ENCODE results near the gene MED14.

The MED14 gene

DNA sequence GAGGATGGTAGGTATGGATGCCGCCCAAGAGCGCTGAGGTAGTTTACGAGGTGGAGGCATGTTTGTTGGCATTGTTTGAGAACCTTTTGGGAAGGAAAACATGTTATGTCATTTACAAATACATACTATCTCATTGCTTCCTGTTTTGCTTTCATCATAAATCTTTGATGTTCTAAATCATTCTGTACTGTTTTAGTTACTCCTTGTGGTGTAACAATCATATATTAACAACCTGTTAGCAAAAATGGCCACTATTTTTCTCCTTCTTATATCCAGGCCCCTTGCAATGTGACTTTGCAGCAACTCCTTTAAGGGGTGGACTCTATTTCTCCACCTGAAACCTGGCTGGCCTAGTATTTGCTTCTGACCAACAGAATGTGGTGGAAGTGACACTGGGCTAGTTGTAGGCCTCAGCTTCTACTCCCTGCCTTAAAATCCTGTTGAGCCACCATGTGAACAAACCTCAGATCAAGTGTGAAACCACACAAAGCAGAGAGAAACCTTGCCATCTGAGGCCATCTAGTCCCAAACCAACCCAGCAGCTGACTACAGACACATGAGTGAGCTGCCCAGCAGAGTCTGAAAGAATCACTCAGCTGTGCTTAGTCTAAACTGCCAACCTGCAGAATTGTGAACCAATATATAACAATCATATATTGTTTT lies 72.1 kb downstream of the MED14 start:
- no peak for DNase-seq

DNA sequence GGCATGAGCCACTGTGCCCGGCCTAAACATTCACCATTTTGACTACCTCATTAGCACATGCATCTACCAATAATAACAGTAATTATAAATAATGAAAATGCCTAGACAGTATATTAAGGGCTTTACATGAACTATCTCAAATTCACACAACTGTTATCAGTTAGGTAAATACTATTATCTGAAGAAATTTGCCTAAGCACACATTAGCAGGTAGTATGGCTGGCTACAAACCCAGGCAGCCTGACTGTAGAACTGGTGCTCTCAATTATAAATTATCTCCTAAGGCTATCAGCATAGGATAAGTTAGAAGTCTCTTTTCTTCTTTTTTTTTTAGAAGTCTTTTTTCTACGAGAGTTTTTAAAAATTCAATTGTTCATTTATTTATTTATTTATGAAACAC lies 73.9 kb downstream of the MED14 start:
- no peak for DNase-seq

DNA sequence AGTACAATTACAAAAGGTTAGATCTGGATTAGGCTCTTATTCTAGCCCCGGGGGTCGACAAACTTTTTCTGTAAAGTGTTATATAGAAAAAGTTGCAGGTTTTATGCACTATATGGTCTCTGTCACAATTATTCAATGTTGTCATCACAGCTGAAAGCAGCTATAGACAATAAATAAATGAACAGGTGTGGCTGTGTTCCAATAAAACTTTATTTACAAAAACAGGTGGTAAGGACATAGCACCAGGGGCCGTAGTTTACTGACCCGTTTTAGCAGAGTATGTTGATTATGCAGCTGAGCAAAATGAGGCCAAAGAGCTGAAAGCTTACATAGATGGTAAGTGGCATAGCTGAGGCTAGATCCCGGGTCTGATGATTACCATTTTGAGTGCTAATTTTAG lies 75.0 kb downstream of the MED14 start:
- no peak for DNase-seq

DNA sequence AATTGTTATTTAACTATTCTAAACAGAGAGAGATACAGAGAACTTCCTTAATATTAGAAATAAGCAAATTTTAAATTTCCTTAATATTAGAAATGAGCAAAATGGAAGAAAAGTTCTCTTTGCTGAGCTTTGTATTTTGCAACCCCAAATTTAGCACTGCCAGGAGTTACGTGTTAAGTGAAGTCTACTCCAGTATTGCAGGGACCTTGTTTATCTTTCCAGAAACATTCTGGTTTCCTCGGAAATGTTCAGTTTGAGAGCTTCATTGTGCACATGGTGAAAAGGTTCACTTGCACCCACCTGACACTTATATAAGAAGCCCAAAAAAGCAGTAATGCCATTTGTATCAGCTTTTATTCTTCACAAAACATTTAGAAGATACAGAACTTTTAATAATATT lies 81.8 kb downstream of the MED14 start:
- no peak for DNase-seq

DNA sequence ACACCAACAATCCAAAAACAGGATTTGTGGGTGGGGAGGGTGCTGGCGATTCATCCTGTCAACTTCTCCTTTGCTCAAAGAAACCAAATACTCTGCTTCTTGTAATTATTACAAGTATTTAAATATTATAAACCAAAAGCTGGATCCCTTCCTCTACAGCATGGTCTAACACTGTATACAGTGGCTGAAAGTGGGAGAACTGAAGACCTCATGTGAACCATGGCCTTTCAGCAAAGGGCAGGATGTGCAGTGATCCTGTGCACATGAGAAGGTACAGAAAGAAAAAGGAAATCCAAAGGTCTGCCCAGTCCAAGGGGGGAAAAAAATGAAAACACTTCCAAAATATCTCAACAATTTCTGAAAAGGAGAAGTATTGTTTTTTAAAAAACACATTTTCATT lies 82.7 kb downstream of the MED14 start:
- DNase-seq: no peak

DNA sequence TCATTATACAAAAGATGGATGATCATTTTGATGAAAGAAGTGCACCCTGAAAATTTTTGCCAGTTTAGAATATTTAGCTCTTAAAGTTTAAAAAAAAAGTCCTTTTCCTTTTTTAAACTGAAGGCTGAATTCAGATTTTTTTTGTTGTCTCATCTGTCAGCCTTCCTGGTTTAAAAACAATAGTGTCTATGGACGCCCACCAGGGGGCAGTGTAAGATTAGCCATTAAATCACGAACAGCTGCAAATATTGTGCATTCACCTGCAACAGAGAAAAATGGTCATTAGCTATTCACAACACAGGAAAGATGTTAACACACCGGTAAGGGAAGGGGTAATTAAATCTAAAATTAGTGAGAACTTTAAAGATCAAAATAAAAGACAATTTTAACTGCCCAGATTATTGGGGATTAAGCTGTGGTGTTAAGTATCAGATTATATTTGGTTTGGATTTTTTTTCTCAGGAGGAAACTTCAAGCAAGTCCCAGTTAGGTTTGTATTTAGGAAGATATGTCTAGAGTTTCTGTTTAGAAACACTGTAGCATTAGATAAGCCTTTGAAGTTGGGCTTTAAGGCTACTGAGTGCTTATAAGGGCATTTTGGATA lies 83.6 kb downstream of the MED14 start:
- peak; percentile 72 for DNase-seq

DNA sequence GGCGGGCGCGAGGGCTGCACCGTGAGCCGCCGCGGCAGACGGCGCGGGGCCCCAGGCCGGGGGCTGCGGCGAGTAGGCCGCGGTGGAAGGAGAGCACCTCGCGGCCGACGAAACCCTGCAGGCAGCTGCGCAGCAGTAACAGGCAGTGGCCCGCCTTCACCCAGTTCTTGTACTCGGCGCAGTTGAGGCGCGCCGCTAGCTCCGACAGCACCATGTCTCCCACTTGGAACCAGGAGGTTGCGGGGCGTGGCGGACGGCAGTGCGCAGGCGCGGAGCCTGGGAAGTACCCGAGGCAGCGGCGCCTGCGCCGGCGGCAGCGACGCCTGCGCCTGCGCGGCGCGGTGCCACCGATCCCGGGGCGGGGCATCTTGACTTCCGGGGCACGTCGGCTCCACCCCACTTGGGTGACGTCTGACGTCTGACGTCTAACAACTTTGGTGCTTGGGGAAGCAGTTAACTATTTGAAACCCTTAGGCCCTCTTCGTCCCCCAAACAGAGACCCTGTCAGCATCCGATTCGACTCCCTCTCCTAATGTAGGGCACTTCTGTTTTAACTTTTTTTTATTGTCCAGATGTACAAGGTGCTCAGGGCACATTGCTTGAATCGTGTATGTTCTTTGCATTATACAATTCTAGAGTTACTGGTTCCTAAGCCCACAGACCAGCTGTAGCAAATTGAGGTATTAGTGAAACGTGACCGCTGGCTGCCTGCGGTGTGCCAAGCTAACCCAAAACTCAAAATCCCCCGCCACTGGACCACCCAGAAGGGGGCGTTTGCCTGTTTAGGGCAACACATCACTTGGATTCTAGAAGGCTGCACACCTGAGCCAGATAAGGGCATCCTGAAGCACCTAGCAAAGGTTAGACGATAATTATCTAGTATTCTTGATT lies 87.8 kb downstream of the MED14 start, which contains the start of gene CXorf38:
Gene CXorf38, minus strand, starts transcription at position 255 of the 891 bp plus-strand sequence. Its CDS starts 41 bp downstream, at position 214.
- DNase-seq: peak; percentile 83

DNA sequence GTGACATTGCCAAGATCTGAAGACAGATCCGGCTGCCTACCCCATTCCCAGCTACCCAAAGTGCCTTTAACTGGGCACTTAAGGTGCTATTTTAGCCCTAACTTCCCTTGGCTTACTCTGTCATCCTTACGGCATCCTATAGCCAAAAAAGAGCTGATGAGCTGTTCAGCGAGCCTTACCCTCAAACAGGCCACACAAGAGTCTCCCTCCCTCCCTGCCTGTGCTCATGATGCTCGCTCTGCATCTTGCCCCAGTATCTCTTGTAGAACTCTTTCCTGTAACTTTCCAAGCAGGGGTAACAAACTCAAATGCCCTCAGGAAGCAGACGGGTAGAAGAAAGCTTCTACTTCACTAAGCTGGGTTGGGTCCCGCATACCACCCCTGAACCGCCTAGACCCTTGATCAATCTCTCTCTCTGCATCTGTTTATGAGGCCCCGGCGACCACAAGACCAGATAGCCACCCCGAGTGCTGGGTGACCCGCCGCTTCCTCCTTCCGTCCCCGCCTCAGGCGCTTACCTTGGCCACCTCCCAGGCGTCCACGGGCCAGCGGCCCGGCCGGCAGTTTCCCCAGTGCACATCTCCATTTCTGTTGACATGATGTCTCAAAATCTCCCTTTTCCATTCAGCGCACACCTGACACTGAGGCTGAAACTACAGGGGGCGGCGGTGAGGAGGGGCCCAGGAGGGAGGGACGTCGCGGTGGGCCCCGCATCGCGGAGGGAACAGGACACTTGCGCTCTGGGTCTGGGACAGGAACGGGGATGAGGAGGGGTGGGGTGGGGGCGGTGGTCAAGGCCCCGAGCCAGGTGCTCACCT lies 88.6 kb downstream of the MED14 start:
- DNase-seq: peak; percentile 44

DNA sequence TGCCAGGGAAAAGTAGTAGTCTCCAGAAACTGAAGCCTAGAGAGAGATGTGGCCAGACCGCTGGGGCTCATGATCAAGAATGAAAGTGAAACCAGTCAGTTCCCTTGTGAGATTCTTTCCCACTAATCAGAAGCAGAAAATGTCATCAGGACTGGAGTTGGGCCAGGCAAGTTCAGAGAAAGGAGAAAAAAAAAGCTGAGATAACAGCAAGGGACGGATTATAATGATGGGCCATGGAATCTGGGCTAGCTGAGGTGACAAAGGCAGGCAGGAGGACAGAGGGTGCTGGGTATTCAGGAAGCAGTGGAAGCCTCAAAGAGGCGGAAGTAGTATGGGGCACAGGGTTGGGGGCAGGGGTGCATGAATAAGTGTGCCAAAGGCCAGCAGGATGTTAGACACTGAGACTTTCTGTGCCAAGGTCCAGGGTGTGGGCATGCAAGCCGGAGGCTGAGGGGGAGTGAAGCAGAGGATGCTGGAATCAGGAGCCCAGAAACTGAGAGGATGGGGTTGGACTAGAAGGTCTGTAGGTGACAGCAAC lies 90.5 kb downstream of the MED14 start:
- DNase-seq: no peak

DNA sequence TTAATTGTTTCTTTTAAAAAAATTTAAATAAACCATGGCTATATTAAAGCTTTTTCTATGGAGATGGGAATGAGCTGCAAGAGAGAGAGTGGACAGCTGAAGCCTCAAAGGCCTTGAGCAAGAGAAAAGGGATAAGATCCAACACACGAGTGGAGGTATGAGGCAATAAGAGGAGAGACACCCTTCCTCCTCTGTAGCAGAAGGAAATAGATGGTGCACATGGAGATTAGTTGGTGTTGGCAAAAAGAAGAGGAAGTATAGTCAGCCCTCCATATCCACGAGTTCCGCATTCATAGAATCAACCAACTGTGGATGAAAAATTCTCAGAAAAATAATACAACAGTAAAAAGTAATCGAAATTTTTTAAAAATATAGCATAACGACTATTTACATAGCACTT lies 91.2 kb downstream of the MED14 start:
- no peak for DNase-seq

DNA sequence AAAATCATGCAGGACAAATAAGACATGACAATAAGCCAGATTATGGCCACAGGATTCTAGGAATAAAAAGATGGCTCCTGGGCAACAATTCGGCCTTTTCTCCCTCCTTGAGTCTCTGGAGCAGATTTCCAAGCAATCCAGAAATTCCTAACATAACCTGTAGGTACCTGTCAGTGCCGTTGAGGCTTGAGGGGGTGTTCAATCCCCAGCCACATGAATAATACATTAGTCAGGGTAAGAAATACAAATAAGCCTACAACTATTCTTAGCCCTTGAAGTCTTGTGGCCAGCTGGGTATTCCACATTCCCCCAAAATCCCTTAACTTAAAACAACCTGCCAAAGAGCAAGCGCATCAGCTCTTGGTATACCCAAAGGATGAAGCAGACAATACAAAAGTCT lies 97.7 kb downstream of the MED14 start:
- DNase-seq: no peak

DNA sequence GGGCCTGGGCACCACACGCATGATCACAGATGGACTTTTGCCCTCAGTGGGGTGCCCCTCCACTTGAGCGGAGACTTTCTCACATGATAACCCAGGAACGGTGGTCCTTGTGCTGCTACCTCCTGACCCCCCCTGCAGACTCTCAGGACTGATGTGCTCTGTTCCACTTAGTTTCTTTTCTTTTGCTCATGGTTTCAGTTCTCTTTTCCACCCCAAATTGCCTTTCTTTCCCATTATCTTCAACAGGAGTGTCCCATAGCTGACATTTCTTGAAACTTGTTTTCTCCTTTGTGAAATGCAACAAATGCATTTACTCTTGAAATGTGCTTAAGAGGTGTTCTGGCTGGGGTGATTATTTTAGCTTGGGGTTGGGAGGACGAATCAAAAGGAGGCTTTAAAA lies 103.1 kb downstream of the MED14 start:
- no peak for DNase-seq

DNA sequence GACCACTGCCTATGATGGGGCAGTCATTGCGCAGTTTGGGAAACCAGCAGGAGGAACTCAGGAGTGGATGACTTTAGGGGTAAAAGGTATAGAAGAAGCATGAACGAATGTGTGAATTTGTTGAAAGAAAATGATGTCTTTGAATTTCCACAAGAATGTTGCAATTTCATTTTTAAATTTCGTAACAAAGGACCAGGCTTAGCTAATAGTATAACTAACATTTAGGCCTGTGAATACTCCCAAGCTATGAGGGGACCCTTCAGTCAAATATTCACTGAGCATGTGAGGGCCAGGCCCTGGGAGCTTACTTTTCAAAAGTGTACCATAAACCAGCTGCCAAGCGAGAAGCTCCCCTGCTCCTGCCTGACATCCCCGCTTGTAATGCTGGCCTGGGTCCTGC lies 106.8 kb downstream of the MED14 start:
- DNase-seq: no peak

DNA sequence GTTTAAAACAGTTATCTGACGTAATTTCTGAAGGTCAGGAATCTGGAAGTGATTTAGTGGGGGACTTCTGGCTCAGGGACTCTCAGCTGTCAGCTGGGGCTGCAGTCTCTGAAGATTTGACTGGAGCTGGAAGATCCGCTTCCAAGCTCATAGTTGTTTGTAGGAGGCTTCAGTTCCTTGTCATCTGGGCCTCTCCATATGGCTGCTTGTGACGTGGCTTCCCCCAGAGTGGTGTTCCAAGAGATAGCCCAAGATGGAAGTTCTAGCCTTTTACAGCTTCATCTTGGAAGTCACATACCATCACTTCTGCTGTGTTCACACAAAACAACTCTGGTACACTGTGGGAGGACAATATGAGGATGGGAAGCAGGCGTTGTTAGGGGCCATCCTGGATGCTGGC lies 110.0 kb downstream of the MED14 start:
- DNase-seq: no peak

DNA sequence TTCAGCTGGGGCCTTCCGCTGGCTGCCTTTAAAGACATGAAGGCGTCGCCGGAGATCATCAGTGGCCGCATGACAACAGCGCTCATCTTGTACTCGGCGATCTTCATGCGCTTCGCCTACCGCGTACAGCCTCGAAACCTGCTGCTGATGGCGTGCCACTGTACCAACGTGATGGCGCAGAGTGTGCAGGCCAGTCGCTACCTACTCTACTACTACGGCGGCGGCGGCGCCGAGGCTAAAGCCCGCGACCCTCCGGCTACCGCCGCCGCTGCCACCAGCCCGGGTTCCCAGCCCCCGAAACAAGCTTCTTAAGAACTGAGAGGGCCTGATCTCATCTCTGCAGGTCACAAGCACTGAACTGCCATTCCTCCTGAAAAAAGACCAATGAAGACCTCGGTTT lies 111.7 kb downstream of the MED14 start:
- DNase-seq: no peak

DNA sequence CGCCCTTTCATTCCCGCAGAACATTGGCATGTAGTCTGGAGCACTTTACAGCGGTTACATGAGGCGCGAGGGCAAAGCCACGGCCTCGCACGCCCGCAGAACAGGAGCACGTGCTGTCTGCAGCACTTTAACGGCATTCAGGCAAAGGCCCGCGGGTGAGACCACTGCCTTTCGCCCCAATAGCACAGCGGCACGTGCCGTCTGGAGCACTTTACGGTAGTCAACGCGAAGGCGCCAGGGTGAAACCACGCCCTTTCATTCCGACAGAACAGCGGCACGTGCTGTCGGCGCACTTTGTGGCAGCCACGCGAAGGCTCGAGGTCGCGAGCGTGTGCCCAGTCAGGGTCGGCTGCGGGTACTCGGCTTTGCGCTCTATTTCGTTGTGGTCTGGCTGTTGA lies 112.2 kb downstream of the MED14 start, which contains the start of gene MPC1L:
Gene MPC1L, plus strand, starts transcription at position 290 of the 398 bp plus-strand sequence. CDS start 138 bp downstream, outside the sequence.
- no peak for DNase-seq

DNA sequence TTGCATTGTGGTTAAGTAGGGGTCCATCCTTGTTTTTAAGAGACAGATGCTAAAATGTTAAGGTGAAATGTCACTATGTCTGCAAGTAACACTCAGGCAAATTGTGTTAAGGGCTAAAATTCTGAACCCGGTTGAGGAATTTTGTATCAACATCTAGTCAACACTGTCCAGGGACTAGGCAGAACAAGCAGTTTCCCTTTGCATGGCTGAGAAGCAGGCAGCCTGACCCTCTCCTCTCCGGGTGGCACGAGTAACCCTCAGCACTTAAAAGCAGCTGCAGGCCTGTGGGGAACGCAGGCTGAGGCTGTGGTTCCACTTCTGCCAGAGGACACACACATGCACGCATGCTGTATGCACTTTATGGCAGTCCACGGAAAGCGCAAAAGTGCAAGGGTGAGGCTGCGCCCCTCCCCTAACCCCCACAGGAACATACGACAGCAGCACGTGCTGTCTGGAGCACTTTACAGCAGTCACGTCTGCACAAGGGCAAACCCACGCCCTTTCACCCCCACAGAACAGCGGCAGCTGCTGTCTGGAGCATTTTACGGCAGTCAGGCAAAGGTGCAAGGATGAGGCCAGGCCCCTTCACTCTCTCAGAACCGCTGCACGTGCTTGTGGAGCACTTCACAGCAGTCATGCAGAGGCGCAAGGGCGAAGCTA lies 112.7 kb downstream of the MED14 start:
- no peak for DNase-seq

DNA sequence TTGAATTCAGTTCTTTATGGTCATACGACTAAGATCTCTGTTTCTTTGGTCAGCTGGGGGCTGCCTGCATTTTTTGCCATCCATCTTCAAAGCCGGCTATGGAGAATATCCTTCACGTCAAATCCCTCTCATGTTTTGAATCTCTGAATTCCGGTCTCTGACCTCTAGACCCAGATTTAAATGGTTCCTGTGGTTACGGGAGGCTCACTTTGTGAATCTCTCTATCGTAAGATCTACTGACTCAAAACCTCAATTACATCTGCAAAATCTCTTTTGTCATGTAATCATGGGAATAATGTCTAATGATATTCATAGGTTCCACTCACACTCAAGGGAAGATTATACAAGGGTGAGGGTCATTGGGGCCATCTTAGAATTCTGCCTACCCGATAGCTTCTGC lies 117.8 kb downstream of the MED14 start:
- no peak for DNase-seq

DNA sequence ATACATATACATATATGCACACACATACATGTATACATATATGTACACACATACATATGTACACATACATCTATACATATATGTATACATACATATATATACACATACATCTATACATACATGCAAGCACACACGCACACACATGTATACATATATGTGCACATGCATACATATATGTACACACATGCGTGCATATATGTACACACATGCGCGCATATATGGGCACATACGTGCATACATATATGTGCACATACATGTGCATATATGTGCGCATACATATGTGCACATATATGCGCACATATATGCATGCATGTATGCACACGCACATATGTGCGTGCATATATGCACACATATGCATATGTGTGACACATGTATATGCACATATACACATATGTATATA lies 119.4 kb downstream of the MED14 start:
- DNase-seq: no peak

DNA sequence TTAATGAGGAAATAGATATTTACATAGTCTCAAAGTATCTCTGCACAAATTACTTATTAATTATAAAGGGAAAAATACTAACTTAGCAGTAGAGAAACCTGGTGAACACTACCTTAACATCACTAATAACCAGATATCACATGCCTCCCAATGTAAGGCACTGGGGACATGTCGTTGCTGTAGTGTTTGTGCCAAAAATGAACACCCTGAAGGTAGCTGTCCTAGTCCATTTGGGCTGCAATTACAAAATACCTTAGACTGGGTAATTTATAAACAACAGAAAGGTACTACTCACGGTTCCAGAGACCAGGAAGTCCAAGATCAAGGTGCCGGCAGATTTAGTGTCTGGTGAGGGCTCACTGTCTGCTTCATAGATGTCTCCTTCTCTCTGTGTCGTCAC lies 122.8 kb downstream of the MED14 start:
- no peak for DNase-seq

DNA sequence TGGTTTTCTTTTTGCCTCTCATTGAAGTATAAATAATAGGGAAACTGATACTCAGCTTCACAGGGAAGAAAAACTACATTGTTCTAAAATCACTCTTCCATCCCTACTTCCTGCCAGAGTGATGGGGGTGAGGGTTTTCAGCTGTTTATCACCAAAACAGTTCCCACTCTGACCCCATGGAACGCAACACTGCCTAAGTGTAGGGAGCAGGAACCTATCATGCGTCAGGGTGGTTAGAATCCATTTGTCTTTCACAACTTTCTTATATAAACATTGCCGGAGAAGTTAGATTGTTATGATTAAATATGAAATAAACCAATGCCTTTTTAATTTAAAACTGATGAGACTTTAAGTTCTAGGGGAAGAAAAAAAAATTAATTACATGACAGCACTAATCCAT lies 128.0 kb downstream of the MED14 start:
- no peak for DNase-seq

DNA sequence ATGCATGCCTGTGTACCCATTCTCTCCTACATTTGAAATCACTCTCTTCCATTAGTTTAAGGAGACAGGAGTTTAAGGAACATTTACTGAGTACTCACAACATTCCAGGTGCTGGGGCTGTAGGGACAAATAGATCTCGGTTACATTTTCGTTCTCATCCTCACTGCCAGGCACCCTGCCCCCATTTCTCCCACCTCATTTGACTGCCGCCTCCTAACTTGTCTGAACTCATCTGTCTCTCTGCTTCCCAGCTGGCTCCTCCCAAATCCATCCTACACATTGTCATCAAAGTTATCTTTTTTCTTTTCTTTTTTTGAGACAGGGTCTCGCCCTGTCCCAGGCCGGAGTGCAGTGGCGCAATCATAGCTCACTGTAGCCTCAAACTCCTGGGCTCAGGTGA lies 131.9 kb downstream of the MED14 start:
- DNase-seq: no peak

Measured in NCI-H2171 treated with DMSO at 0.1 percent for 48 hours (cell line).